Stimulated activated CD4-positive, alpha-beta T cell treated with anti-CD3 and anti-CD28 coated beads, Interleukin-12 subunit alpha, Interleukin-12 subunit beta, amount 100 ng/mL, for 4 hours (primary cell): ENCODE results near the gene HOXB4.
A peak's percentile ranks its signal among the peaks of the same experiment; 100 is the strongest.

Experiments
- DNase-seq: peaks from one replicate; pipeline ENCODE4 v3.0.0-alpha.2; 2020

The HOXB4 gene

GRCh38 chr17:48577946-48578615 is at the start of gene HOXB4:
Gene HOXB4 (minus strand): TSS chr17:48578350. CDS start chr17:48578319, 31 bp downstream.
- peak; percentile 60 for DNase-seq

DNA sequence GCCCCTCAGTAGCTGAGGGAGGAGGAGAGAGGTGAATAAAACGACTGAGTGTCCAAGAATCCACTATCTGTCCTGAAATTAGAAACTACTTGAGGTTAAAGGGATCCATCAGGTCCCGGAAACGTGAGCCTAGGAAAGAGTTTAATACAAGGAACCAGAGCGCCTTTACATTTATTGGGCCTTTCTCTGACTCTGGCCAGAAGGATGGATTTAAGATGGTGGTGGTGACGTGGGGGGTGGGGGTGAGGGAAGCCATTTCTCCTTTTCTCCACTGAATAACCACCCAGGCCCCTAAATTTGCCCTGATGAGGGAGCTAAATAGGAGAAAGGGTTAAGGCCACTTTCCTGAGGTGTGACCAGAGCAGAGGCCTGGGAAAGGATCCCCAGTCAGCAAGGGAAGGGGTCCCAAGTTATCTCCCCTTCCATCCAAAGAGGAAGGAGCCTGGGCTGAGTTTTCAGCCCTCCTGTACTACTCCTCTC is 49.0 kb upstream of the HOXB4 start:
- DNase-seq: no peak

- peak; percentile 57 for DNase-seq
These were observed 48.3 kb upstream of the HOXB4 start, which contains the start of gene HOXB9 for GRCh38 chr17:48626245-48627117. Gene HOXB9 (minus strand): TSS chr17:48626358. CDS start chr17:48626269, 89 bp downstream.

DNA sequence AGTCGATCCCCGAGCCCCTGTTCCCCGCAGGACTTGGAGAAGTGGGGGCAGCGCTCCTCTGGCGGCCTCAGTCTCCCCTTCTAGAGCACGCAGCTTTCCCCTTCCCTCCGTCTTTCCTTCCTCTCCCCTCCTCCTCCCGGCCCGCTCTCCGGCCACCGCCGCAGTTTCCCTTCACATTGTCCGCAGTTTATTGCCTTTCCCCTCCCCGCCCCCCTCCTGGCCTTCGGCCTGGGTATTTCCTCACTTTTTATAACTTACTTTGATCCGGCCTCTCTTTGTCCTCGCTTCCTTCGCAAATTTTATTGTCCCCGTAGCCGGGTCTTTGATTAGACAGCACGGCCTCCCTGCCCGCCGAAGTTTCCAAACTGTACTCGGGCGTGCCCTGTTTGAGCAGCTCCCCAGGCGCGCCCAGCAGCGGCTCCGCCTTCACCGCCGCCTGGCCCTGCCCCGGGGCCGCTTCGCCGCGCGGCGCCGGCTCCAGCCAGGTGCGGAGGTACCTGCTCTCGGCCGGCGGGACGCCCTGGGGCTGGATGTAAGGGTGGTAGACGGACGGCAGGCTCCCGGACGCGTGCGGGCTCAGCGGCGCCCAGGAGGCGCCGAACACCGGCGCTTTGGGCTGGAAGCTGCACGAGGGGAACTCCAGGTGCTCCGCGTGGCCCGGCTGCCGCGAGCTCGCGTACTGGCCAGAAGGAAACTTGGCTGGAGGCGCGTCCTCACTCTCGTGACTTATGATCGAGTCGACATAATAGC is 47.5 kb upstream of the HOXB4 start:
- peak; percentile 50 for DNase-seq

DNA sequence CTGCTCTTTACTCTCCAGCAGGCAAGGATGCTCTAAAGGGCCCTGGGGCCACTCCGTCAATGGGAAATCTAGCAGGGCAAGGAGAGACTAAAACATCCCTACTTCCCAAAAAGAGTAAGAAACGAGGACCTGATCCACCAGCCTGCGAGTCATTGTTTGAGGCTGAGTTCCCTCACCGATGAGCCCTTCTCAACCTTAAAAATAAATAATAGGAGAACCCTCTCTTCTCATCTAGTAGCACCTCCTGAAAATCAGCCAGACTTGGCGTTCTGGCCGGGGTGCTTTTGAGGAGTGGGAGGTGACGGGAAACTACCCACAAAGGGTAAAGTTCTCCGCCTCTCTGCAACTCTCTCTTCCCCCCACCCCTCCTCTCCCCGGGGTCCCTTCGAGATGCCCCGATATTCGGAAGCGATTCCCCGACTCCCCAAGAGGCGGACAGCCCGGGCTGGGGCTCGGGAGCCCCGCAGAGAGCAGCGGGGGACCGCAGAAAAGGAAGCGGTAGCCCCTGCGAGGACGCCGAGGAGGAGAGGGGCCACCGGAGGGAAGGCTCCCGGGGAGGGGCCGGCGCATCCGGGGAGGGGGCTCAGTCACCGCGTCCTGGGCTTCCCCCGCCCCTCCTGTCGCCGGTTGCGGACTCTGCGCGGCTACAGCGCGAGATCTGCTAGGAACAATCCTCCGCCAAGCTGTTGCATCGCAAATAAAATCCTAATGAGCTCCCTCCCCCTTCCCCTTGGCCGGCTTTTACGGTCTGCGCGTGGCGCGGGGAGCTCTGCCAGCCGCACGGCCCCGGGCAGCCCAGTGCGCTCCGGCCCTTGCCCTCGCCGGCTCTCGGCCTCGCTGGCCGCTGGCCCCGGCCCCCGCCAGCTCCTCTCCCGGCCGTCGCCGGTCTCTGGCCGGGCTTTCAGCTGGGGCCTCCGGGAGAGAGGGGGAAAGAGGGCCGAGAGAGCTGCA is 46.7 kb upstream of the HOXB4 start:
- DNase-seq: no peak

DNA sequence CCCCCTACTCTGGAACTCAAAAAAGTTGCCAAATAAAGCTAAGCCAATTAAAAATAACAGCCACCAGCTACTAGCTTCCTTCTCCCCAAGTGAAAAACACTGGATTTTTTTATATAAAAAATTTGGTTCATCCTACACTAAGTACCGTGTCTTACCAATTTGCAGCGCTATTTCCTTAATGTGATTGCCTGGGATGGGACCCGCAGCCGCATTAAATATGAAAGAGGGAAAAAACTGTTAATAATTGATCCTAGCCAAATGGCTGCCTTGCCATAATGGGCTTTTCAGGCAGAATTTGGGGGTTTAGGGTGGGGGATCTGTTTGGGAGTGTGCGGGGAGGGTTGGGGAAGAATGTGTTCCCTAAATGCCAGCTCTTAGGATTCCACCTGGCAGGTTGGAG is 46.0 kb upstream of the HOXB4 start:
- no peak for DNase-seq

DNA sequence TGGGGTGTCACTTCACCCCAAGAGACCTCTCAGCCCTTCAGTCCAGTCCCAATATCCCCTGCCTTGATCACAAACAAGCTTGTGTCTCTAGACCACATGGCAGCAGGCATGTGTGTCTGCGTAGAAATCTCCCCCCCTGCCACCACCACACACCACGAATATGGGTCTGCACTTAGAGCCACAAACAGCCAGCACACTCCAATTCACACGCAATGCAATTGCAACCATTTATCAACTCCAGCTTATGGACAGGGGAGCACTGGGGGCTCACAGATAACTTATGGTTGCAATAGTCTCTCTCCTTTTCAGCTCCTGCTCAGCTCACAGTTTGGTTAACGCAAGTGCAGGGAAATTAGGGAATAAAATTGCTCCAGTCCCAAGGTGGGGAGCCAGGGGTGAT is 45.4 kb upstream of the HOXB4 start:
- no peak for DNase-seq

- no peak for DNase-seq
These were observed 44.7 kb upstream of the HOXB4 start for GRCh38 chr17:48622857-48623256.

DNA sequence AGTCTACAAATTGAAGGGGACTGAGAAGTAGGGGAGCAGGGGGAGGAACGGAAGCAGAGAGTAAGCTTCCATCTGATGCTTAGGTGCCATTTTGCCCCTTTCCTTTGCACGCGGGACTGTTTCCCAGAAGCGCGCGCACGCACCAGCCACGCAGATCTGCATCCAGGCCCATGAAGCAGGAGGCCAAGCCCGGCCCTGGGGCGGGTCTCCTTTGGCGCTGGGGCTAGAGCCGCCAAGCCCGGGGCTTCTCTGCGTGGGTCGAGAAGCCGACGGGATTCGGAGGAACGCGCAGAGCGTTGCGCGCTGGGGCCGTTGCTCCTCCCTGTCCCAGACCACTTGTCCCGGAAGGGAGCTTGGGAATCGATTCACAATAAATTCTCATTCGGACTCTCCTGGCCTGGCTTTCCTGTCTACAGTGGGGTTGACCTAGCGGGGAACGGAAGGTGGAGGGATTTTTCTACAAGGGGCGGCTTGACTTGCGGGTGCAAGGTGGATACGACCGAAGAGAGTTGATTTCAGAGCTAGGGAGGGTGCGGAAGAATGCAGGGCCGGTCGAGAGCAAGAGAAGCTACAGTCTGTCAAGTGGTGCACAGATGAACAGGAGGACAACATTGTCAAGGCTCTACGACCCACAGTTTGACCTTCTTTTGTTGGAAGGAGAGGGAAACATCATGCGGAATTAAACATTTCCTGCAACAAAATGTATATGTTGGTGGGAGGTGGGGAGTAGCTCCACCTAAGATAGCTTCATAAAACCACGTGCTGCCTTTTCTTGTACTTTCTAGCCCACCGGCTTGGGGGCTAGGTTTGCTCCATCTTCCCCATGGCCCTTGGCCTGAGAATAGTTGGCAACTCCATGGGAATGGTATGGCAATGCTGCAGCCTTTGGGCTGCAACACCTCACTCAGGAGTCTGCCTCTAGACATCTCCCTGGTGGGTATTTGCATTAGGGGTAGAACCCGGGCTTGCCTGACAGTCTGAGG is 43.6 kb upstream of the HOXB4 start:
- DNase-seq: no peak

DNA sequence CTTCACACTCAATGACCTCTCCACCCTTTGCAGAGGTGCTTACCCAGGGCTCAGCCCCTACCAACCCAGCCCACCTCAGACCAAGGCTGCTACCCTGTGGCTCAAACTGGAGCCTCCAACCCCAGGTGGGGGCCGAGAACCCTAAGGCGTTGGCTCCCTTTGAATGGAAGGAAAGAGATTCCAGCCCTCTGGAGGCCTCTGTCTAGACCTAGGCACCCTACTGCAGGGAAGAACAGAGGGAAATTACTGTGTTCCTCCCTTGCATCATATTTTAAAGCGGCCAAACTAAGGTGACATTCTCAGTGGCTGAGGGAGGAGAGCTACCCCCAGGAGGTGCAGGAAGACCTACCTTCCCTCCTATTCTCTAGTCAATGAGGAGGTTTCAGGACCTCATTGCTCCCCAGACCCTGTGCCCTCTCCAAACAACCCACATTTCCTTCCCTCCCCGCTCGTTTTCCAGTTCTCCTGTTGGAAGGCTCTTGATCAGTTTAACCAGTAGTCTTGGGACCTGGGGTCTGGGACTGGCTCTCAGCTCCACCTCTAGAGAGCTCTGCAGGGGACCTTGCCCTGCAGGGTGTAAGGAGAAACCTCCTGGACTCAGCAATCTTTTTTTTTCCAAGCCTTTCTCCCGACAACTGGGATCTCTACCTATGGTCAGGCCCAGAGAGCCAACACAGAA is 42.5 kb upstream of the HOXB4 start:
- DNase-seq: no peak

- no peak for DNase-seq
These were observed 41.8 kb upstream of the HOXB4 start for GRCh38 chr17:48619826-48620449.

- DNase-seq: peak; percentile 83
These were observed 40.2 kb upstream of the HOXB4 start for GRCh38 chr17:48618256-48618896.

GRCh38 chr17:48617471-48618255 is 39.5 kb upstream of the HOXB4 start:
- DNase-seq: no peak

GRCh38 chr17:48616717-48617470 is 38.7 kb upstream of the HOXB4 start:
- no peak for DNase-seq

DNA sequence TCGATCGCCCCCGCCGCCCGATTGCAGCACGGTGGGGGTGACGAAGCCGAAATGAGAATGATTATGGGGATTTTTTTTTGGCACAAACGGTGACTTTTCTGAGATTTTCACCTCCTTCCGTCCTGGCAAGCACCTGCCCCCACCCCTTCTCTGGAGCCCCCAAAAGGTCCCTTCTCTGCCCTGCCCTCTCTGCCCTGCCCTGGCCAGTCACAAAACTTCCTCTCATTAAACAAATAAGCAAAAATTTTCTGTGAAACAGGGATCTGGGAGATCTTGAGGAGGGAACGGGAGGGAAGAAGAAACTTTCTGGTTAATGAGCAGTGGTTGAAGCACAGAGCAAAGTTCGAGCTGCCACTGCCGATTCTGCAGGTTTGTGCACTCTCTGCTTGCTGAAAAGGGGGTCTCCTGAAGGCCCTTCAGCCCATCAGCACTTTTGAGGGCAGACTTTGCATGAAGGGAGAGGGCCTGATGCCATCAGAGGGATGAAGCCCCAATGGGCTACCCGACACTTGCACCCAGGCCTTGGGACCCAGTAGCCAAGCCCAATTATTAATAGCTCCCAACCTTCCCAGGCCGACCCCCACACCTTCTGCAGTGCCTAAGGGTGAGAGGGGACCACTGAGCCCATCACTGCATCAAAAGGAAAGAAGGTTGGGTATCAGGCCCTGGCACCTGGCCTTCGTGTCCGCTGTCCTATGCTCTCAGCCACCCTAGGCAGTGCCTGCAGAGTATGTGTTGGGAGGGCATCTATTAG is 38.0 kb upstream of the HOXB4 start:
- no peak for DNase-seq

DNA sequence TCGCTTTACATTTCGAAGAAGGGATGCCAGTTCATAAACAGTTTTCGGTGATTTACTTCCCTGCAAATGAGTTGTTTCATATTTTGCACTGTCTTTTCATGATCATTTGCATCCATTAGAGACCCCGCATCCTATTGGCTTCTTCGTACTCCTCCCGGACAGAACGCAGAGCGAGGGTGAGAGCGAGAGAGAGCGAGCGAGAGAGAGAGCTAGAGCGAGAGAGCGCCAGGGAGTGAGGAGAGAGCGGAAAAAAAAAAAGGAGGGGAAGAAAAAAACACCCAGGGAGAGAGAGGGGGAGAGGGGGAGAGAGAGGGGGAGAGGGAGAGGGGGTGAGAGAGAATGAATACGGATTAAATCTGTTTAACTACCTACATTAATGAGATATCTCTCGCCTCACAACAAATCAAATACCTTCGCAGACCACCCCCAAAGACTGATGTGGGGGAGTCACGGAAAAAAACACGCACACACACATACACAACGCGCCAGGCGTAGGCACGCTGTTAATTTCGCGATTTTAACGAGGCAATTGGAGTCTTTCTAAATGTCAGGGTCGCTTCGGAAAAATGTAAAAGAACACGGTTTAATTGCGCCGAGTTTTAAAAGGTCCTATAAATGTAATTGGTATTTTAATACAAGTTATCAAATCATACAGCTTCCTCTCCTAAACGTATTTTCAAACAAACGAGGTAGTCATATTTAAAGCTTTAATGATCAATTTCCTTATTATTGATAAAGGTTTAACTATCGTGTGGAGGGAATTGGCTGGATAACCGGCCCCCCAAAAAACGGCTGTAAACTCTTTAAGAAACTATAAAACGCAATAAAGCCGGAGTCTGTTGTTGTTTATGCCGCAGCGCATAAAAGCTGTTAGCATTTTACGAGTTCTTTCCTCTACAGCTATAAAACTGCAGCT is 37.2 kb upstream of the HOXB4 start, which contains the start of gene HOXB8:
HOXB8 (minus strand) TSS at position 246 of the 916 bp plus-strand sequence. CDS start 588 bp downstream, outside the sequence.
- DNase-seq: no peak
